Measurements from ENCODE around the gene KCNT1. TPM values are rescaled to one million over a fixed set of nuclear protein-coding genes. Genes with fewer than 3 reads are reported as not detected.

KCNT1 gene
- total RNA-seq, 1 experiment from 2014 or later: 0.10 TPM

DNA sequence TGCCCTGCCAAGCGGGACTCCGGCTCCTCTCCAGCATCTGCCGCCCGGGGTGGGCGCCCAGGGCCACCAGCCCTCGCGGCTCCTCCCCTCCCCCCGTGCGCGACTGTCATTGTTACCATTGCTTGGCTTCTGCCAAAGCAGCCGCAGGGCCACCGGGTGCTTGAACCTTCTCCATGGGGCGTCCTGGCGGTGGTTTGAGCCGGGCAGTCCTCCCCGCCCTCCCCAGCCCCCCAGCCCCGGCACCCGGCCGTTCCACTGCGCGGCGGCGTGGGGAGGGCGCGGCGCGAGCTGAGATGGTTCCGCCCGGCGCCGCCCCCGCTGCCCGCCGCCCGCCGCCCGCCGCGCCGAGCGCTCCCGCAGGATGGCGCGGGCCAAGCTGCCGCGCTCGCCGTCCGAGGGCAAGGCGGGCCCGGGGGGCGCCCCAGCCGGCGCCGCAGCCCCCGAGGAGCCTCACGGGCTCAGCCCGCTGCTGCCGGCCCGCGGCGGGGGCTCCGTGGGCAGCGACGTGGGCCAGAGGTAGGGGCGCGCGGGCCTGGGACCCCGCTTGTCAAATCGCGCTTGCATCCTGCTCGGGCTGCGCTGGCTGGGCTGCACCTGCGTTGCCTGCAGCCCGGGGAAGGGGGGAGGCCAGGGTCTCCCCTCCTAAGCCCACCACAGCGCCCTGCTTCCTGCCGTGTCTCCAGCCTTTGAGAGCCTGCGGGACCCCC, 34.4 kb downstream of the KCNT1 start:
- DNase-seq: peak; percentile 82
- Histone ChIP-seq H3K27me3 (ENCODE audit: control insufficient read depth, insufficient read depth, low read length) (peaks cover 2% of the 10 kb centered on the region; the same call in 1 of the 2 replicates), H3K4me3 (ENCODE audit: insufficient read depth, low read depth, low read length) (no peak overlapping the region; the same call in 1 of the 2 replicates), H3K36me3 (replicated peaks; ENCODE audit: control insufficient read depth, insufficient read depth, low read length) (no peaks in the 10 kb centered on the region)

- Histone ChIP-seq H3K36me3 (replicated peaks; ENCODE audit: control insufficient read depth, insufficient read depth, low read length) (no peaks in the 10 kb centered on the region), H3K4me3 (ENCODE audit: insufficient read depth, low read depth, low read length) (no peak overlapping the region), H3K27me3 (ENCODE audit: control insufficient read depth, insufficient read depth, low read length) (peaks cover 2% of the 10 kb centered on the region; the same call in 1 of the 2 replicates)
- no peak for DNase-seq
Measured at GRCh38 chr9:135736979-135737839, 35.2 kb downstream of the KCNT1 start.

DNA sequence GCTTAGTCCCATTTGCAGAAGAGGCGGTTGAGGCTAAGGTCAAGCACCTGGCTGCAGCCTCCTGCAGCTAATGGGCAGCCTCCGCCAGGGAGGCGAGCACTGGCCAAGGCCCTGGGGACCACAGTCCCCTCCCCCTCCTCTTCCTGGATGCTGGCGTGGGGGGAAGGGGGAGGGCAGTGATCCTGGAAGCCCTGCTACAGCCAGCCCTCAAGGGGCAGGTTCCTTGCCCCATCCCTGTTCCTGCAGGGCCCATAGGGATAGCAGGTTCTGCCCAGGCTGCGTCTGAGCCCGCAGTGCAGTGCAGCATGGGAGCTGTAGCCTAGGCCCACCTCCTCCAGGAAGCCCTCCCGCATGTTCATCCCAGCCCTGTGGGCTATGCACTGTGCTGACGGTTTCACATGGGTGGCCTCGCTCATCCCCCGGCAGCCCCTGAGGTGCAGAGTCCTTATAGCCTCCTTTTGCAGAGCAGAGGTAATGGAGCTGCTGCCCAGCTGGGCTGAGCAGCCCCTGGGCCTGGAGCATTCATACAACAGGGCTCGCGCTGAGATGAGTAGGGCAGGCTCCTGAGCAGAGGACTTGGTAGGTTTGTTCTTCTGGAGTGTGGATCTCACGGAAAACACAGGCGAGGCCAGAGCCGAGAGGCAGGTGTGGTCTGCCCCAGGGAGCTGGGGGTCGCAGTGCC, 36.0 kb downstream of the KCNT1 start:
- Histone ChIP-seq H3K36me3 (replicated peaks; ENCODE audit: control insufficient read depth, insufficient read depth, low read length) (no peaks in the 10 kb centered on the region), H3K4me3 (ENCODE audit: insufficient read depth, low read depth, low read length) (no peak overlapping the region), H3K27me3 (ENCODE audit: control insufficient read depth, insufficient read depth, low read length) (peaks cover 2% of the 10 kb centered on the region; the same call in 1 of the 2 replicates)
- peak; percentile 71 for DNase-seq

DNA sequence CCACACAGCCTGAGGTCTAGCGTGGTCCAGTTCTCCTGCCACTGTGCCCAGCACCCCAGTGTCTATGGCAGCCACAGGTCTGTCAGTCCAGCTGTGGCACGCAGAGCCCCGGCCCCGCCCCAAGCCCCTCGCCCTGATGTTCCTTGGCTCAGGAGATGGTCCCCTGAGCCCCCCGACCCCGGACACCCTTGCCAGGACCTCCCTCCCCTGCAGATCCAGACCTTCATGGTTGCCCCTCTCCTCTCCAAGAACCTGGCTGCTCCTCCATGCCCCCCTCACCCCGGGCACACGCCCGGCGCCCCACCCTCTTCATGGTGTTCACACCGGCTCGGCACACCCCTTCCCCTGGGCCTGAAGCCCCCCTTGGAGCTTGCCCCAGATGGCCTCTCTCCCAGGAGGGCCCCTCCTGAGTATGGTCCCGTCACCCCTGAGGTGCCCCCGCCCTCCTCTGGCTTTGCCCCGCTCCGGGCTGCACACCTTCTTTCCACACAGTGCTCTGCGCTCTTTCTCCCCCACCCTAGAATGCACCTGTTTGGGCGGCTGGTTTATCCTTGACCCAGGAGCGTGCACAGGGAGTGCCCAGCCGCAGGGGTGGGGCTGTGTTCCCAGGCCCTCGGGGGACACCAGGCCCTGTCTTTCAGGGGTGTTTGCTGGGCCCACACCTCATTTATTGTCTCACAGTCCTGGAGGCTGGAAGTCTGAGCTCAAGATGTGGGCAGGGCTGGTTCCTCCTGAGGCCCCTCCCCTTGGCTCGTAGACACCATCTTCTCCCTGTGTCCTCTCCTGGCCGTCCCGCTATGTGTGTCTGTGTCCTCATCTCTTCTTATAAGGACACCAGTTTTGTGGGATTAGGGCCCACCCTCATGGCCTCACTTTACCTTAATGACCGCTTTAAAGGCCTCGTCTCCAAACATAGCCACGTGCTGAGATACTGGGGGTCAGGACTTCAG, 37.6 kb downstream of the KCNT1 start:
- peaks cover 2% of the 10 kb centered on the region; the same call in 1 of the 2 replicates for H3K27me3 ChIP-seq (ENCODE audit: control insufficient read depth, insufficient read depth, low read length)
- H3K4me3 ChIP-seq (ENCODE audit: insufficient read depth, low read depth, low read length): no peak overlapping the region
- no peaks in the 10 kb centered on the region for H3K36me3 ChIP-seq (replicated peaks; ENCODE audit: control insufficient read depth, insufficient read depth, low read length)
- no peak for DNase-seq

DNA sequence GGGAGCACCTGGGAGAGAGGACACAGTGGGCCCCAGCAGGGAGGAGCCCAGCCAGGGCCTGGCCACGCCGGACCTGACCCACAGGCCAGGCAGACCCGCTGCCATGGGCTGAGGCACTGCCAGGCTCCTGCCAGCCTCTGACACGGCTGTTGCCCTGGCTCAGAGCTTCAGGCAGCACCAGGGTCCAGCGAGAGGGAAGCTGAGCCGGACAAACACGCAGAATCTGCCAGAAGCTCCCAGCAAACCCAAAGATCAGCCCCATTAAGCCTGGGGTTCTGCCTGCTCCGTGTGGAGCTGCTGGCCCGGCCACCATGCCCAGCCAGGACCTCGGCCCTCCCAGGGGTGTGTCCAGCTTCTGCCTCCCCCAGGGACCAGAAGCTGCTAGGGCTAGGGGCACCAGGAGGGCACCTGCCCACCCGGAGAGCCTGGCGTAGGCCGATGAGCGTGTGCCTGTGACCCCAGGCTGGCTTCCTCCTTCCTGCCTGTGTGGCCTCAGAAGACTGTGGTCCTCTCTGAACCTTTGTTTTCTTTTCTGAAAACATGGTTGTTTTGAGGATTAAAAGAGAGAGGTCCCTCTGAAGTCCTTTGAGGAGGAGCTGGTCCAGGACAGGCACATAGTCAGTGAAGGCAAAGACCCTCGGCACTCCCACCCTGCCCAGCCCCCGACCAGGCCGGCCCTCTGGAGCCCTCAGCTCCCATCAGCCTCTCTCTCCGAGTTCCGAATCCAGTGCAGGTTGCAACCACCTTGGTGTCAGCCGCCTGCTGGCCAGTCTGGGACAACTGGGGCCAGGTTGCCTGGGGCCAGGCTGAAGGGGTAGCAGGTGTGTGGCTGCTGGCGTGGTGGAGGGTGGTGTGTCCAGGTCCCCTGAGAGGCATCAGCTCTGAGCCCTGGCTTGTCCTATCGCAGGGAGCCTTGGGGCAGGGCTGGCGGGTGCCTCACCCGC, 39.6 kb downstream of the KCNT1 start:
- peak; percentile 74 for DNase-seq
- Histone ChIP-seq H3K36me3 (replicated peaks; ENCODE audit: control insufficient read depth, insufficient read depth, low read length) (no peaks in the 10 kb centered on the region), H3K27me3 (ENCODE audit: control insufficient read depth, insufficient read depth, low read length) (peaks cover 2% of the 10 kb centered on the region; the same call in 1 of the 2 replicates), H3K4me3 (ENCODE audit: insufficient read depth, low read depth, low read length) (no peak overlapping the region)

GRCh38 chr9:135743021-135743420, 41.0 kb downstream of the KCNT1 start:
- Histone ChIP-seq H3K27me3 (ENCODE audit: control insufficient read depth, insufficient read depth, low read length) (no peaks in the 10 kb centered on the region), H3K4me3 (ENCODE audit: insufficient read depth, low read depth, low read length) (no peak overlapping the region), H3K36me3 (replicated peaks; ENCODE audit: control insufficient read depth, insufficient read depth, low read length) (no peaks in the 10 kb centered on the region)
- no peak for DNase-seq

GRCh38 chr9:135743546-135744332, 41.8 kb downstream of the KCNT1 start:
- no peak overlapping the region for H3K4me3 ChIP-seq (ENCODE audit: insufficient read depth, low read depth, low read length)
- no peaks in the 10 kb centered on the region for H3K36me3 ChIP-seq (replicated peaks; ENCODE audit: control insufficient read depth, insufficient read depth, low read length)
- DNase-seq: no peak
- no peaks in the 10 kb centered on the region for H3K27me3 ChIP-seq (ENCODE audit: control insufficient read depth, insufficient read depth, low read length)

- DNase-seq: no peak
- Histone ChIP-seq H3K36me3 (replicated peaks; ENCODE audit: control insufficient read depth, insufficient read depth, low read length) (no peaks in the 10 kb centered on the region), H3K4me3 (ENCODE audit: insufficient read depth, low read depth, low read length) (no peak overlapping the region), H3K27me3 (ENCODE audit: control insufficient read depth, insufficient read depth, low read length) (no peaks in the 10 kb centered on the region)
Measured at GRCh38 chr9:135744333-135745070, 42.5 kb downstream of the KCNT1 start.

GRCh38 chr9:135745189-135745588, 43.2 kb downstream of the KCNT1 start:
- H3K27me3 ChIP-seq (ENCODE audit: control insufficient read depth, insufficient read depth, low read length): no peaks in the 10 kb centered on the region
- H3K4me3 ChIP-seq (ENCODE audit: insufficient read depth, low read depth, low read length): no peak overlapping the region
- no peak for DNase-seq
- H3K36me3 ChIP-seq (replicated peaks; ENCODE audit: control insufficient read depth, insufficient read depth, low read length): no peaks in the 10 kb centered on the region

DNA sequence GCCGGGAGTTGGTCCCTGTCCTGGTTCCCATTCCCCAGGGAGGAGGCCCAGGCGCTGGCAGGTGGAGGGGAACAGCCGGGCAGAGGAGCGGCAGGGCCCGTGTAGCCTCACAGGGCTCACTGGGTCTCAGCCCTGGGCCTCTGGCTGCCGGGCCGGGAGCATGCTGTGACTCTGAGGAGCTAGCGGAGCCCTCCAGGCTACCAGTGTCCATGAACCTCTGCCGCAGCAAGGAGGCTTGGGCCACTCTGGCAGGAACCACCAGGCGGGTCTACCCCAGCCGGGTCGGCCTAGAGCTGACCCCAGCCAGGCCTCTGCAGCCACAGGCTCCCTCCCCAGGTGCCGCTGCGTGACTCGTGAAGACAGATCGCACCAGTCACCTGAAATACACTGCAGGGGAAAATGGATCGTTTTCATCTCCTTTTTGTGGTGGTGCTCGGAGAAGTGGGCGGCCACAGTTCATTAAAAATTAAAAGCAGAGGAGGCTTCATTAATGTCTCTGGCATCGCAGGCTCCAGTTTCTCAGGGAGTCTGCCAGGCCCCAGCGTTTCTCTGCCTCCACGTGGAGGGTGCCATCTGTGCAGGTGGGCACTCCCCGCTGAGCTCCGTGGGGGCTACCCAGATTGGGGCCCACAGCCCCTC, 43.8 kb downstream of the KCNT1 start:
- Histone ChIP-seq H3K27me3 (ENCODE audit: control insufficient read depth, insufficient read depth, low read length) (no peaks in the 10 kb centered on the region), H3K4me3 (ENCODE audit: insufficient read depth, low read depth, low read length) (no peak overlapping the region), H3K36me3 (replicated peaks; ENCODE audit: control insufficient read depth, insufficient read depth, low read length) (no peaks in the 10 kb centered on the region)
- no peak for DNase-seq

DNA sequence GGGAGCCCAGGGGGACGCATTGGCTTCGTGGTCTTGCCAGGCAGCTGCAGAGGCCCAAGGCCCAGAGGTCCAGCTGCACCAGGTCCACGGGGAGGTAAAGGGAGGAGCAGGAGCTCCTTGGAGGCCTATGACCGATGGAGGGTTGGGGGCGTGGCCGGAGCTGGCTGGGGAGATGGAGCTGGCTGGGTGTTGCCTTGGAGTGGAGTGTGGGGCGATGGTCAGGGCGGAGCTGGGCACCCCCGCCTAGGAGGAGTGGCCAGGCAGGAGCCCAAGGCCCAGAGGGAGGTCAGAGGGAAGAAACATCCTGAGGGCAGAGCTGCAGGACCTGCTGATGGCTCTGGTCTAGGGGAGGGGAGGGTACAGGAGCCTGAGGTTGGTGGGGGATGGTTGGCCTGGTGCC, 44.6 kb downstream of the KCNT1 start:
- Histone ChIP-seq H3K4me3 (ENCODE audit: insufficient read depth, low read depth, low read length) (no peak overlapping the region), H3K36me3 (replicated peaks; ENCODE audit: control insufficient read depth, insufficient read depth, low read length) (no peaks in the 10 kb centered on the region), H3K27me3 (ENCODE audit: control insufficient read depth, insufficient read depth, low read length) (no peaks in the 10 kb centered on the region)
- peak; percentile 65 for DNase-seq
